Prostate gland (tissue), 2 donors: Measurements from ENCODE around the gene POLR2B.

Source experiments
- POLR2A ChIP-seq: fragments of 450-650 bp; IDR thresholded peaks from one replicate; pipeline ENCODE4 v1.6.1; 2016; ENCODE audit warnings: antibody characterized with exemption, mild to moderate bottlenecking
- POLR2AphosphoS5 ChIP-seq: sonication (generic); formaldehyde crosslinking; IDR thresholded peaks from one replicate; pipeline ENCODE4 v1.6.1; 2017; ENCODE audit warnings: antibody characterized with exemption
- TF ChIP-seq, protein P1 (sequence below), 4 experiments: fragments of 200-600 bp in 2 of 4; fragments of 450-650 bp in 2 of 4; sonication (generic) in 2 of 4; IDR thresholded peaks; 1 replicate in 3 of 4; 2 replicates in 1 of 4; pipeline ENCODE4 v1.5.1; 2016 to 2019; ENCODE audit warnings: antibody characterized with exemption in 4 of 4, mild to moderate bottlenecking in 2 of 4, moderate library complexity in 2 of 4

- TF ChIP-seq, protein P1, sequence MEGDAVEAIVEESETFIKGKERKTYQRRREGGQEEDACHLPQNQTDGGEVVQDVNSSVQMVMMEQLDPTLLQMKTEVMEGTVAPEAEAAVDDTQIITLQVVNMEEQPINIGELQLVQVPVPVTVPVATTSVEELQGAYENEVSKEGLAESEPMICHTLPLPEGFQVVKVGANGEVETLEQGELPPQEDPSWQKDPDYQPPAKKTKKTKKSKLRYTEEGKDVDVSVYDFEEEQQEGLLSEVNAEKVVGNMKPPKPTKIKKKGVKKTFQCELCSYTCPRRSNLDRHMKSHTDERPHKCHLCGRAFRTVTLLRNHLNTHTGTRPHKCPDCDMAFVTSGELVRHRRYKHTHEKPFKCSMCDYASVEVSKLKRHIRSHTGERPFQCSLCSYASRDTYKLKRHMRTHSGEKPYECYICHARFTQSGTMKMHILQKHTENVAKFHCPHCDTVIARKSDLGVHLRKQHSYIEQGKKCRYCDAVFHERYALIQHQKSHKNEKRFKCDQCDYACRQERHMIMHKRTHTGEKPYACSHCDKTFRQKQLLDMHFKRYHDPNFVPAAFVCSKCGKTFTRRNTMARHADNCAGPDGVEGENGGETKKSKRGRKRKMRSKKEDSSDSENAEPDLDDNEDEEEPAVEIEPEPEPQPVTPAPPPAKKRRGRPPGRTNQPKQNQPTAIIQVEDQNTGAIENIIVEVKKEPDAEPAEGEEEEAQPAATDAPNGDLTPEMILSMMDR (IDR thresholded peaks at IDR 0.05): no peak
- TF ChIP-seq POLR2A (no peak), POLR2AphosphoS5 (no peak)
Measured at GRCh38 chr4:56953680-56954520, 24.8 kb upstream of the POLR2B start.
